Ishikawa (cell line): Measurements from ENCODE around the gene RPRD1B.

ENCODE experiments used
- CREB1 ChIP-seq: IDR thresholded peaks from 2 replicates; pipeline ENCODE4 v1.6.1; 2012; ENCODE audit warnings: low read depth
- EGR1 ChIP-seq: IDR thresholded peaks from 2 replicates; pipeline ENCODE4 v1.6.1; 2012
- EP300 ChIP-seq: IDR thresholded peaks from 2 replicates; pipeline ENCODE4 v1.6.1; 2012; ENCODE audit warnings: borderline replicate concordance
- NFIC ChIP-seq: IDR thresholded peaks from 2 replicates; pipeline ENCODE4 v1.6.1; 2012
- RAD21 ChIP-seq: IDR thresholded peaks from 2 replicates; pipeline ENCODE4 v1.6.1; 2012; ENCODE audit warnings: low read depth
- REST ChIP-seq: IDR thresholded peaks from 2 replicates; pipeline ENCODE4 v1.6.1; 2012; ENCODE audit warnings: low read depth, mild to moderate bottlenecking
- TAF1 ChIP-seq: IDR thresholded peaks from 2 replicates; pipeline ENCODE4 v1.6.1; 2012; ENCODE audit warnings: low read depth, mild to moderate bottlenecking
- TCF12 ChIP-seq: IDR thresholded peaks from 2 replicates; pipeline ENCODE4 v1.6.1; 2012; ENCODE audit warnings: low read depth
- TEAD4 ChIP-seq: IDR thresholded peaks from 2 replicates; pipeline ENCODE4 v1.6.1; 2012
- USF1 ChIP-seq: IDR thresholded peaks from 2 replicates; pipeline ENCODE4 v1.6.1; 2012
- YY1 ChIP-seq: IDR thresholded peaks from 2 replicates; pipeline ENCODE4 v1.6.1; 2012; ENCODE audit warnings: low read depth
- ZBTB7A ChIP-seq: IDR thresholded peaks from 2 replicates; pipeline ENCODE4 v1.6.1; 2012; ENCODE audit warnings: low read depth

RPRD1B gene

DNA sequence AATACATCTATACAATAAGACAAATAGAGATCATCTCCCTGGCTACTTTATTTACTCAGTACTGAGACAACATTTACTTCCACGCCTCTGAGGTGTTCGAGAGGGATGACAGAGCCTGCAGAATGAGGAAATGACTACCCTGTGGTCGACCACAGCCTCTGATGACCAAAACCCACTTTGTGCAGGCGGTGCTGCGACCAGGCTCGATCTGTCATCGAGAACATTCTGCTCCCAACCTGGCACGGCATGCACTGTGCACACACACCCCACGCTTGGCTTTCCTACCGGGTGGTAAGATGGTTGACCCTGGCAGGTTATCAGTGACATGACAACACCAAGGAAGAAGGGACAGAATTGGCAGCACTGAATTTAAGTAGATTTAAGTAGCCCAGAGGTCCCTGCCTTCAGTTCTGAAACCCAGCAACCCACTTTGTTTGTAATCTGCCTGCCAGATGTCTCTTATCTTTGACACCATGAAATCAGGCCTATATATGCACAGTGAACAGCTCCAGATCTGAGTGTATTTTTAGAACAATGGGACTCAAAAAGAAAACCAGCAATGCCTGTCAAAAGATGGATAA lies 42.9 kb upstream of the RPRD1B start:
- no peak for TF ChIP-seq RAD21
- TF ChIP-seq NFIC: no peak
- no peak for TF ChIP-seq TAF1
- no peak for TF ChIP-seq EGR1
- TF ChIP-seq TEAD4: no peak

DNA sequence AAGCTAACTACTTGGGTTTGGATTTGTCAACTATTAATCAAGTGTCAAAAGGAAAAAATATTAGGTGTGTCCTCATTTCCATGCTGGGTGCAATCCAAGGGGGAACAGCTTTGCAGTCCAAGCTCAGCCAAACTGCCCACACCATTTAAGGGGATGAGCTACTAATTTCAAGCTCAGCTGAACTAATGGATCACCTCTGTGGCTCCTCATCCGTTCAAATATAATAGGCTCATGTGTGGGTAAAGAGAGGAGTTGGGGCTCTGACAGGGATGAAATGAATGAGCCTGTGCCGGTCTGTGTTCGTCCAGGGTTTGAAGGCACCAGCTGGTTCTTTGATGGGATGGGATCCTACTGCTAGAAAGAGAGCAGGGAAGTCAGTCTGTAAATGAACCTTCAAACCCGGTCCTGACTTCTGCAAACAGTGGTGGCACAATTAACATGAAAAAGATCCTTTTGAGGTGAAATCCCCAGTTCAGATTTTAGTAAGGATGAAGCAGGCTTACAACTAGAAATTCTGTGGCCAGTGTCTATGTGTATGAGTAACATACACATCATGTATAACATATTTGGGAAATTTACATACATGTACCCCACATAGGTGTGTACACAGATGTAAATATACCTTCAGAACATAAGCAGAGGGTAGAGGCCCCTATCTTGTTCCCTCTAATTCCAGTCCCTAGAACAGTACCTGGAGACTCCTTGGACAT lies 42.2 kb upstream of the RPRD1B start:
- no peak for TF ChIP-seq TAF1
- TF ChIP-seq CREB1: no peak
- no peak for TF ChIP-seq EGR1
- TF ChIP-seq NFIC: no peak
- TF ChIP-seq REST: no peak
- no peak for TF ChIP-seq TCF12

DNA sequence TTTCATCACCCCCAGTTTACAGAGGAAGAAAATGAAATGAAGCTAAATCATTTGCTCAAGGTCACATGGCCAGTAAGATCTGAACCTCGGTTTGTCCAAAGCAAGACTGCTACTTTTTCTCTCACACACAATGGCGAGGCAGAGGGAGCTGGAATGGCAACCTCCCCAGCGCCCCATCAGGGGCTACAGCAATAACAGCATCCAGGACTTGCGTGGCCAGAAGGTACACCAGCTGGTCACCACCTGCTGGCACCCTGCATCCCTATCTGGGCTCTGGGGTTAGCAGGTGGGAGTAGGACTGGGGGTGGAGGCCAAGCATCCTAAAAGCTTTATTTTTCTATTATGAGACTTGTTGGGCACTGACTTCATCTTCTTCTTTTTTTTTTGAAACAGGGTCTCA lies 41.6 kb upstream of the RPRD1B start:
- TF ChIP-seq TEAD4: no peak
- no peak for TF ChIP-seq NFIC
- TF ChIP-seq TAF1: no peak
- TF ChIP-seq YY1: no peak
- no peak for TF ChIP-seq REST

DNA sequence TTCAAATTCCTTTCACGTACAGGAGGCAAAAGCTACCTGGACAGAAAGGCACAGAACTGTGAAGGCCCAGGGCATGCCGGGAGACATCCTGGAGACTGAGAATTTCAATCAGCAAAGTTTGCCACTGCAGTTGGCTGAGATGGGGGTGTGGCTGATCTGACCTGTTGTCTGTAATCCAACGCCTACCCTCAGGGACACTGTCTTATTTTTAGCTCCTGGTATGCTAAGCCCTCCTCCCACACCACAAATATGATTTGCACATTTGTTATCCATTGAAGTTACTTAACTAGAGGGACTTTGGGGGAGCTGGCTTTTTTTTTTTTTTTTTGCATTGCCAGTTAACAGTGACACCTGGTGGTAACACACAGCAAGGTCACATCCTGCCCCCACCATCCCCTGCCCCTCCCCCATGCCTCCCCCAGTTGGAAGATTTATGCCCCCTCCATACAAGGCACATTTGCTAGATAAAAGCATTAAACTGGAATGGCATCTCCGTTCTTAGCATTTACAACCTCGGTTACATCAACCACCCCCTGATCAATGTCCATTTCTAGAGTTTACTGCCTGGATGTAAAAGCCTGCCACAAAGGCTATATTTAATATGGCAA lies 40.6 kb upstream of the RPRD1B start:
- no peak for TF ChIP-seq CREB1
- TF ChIP-seq RAD21: peak; percentile 47

- no peak for TF ChIP-seq NFIC
These were observed 39.0 kb upstream of the RPRD1B start for GRCh38 chr20:37994512-37994911.

GRCh38 chr20:37995856-37996605 lies 37.5 kb upstream of the RPRD1B start:
- TF ChIP-seq ZBTB7A (no peak), RAD21 (no peak), USF1 (no peak), REST (no peak), EGR1 (no peak), EP300 (no peak), YY1 (no peak)
